HEK293 (cell line): ENCODE data around the gene FOXN4.

Experiments used
- ZNF133 ChIP-seq: fragments of 450-650 bp; formaldehyde crosslinking; IDR thresholded peaks from 2 replicates; pipeline ENCODE4 v1.5.1; 2016; ENCODE audit warnings: missing biosample characterization, missing genetic modification characterization
- ZNF335 ChIP-seq: fragments of 450-650 bp; formaldehyde crosslinking; conservative IDR thresholded peaks from 2 replicates; pipeline ENCODE4 v1.5.1; 2016; ENCODE audit warnings: missing biosample characterization, missing genetic modification characterization
- TF ChIP-seq, protein P1 (sequence below): fragments of 450-650 bp; formaldehyde crosslinking; IDR thresholded peaks from 2 replicates; pipeline ENCODE4 v1.5.1; 2016; ENCODE audit warnings: missing biosample characterization, missing genetic modification characterization

- TF ChIP-seq, protein P1, sequence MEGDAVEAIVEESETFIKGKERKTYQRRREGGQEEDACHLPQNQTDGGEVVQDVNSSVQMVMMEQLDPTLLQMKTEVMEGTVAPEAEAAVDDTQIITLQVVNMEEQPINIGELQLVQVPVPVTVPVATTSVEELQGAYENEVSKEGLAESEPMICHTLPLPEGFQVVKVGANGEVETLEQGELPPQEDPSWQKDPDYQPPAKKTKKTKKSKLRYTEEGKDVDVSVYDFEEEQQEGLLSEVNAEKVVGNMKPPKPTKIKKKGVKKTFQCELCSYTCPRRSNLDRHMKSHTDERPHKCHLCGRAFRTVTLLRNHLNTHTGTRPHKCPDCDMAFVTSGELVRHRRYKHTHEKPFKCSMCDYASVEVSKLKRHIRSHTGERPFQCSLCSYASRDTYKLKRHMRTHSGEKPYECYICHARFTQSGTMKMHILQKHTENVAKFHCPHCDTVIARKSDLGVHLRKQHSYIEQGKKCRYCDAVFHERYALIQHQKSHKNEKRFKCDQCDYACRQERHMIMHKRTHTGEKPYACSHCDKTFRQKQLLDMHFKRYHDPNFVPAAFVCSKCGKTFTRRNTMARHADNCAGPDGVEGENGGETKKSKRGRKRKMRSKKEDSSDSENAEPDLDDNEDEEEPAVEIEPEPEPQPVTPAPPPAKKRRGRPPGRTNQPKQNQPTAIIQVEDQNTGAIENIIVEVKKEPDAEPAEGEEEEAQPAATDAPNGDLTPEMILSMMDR: no peak
- TF ChIP-seq ZNF335 (no peak), ZNF133 (no peak)
Measured at GRCh38 chr12:109246221-109246620, 62.9 kb downstream of the FOXN4 start.
